Mammary epithelial cell (primary cell): ENCODE results near the gene SH3PXD2B.

ENCODE experiments used
- CTCF ChIP-seq, 2 donors: IDR thresholded peaks in 1 of 2; conservative IDR thresholded peaks in 1 of 2; 2 replicates each; pipeline ENCODE4 v1.5.1; 2011 to 2012; ENCODE audit warnings: inconsistent platforms in 2 of 2, low read length in 2 of 2, mild to moderate bottlenecking in 2 of 2, control low read depth in 1 of 2, low read depth in 1 of 2; ENCODE audit not compliant: insufficient read depth in 1 of 2; ENCODE audit errors: extremely low read depth in 1 of 2
- EZH2 ChIP-seq: IDR thresholded peaks from 2 replicates; pipeline ENCODE4 v1.6.1; 2012; ENCODE audit warnings: low read length, inconsistent platforms, borderline replicate concordance

- TF ChIP-seq CTCF (conservative IDR thresholded peaks at IDR 0.05 in 1 of 2, IDR thresholded peaks at IDR 0.05 in 1 of 2; ENCODE audit: extremely low read depth in 1 of 2, insufficient read depth in 1 of 2, low read depth in 1 of 2, low read length in 2 of 2): no peak
- no peak for TF ChIP-seq EZH2
Measured at GRCh38 chr5:172428224-172429166, 25.8 kb downstream of the SH3PXD2B start.
